HL-60/S4 (cell line): Measurements from ENCODE around the gene TNFAIP1.
"Not testable (repeated sequence)": the region's sequence is repeated elsewhere in the genome, so short reads cannot be mapped to it uniquely, and the experiment has no call there.

Source experiments
- in situ Hi-C: fragments of 300-500 bp; cut with MboI; formaldehyde crosslinking; loops from 2 replicates; pipeline ENCODE4 v1.14.3; 2022; ENCODE audit warnings: low sequenced_read_pairs

The TNFAIP1 gene, protein sequence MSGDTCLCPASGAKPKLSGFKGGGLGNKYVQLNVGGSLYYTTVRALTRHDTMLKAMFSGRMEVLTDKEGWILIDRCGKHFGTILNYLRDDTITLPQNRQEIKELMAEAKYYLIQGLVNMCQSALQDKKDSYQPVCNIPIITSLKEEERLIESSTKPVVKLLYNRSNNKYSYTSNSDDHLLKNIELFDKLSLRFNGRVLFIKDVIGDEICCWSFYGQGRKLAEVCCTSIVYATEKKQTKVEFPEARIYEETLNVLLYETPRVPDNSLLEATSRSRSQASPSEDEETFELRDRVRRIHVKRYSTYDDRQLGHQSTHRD

DNA sequence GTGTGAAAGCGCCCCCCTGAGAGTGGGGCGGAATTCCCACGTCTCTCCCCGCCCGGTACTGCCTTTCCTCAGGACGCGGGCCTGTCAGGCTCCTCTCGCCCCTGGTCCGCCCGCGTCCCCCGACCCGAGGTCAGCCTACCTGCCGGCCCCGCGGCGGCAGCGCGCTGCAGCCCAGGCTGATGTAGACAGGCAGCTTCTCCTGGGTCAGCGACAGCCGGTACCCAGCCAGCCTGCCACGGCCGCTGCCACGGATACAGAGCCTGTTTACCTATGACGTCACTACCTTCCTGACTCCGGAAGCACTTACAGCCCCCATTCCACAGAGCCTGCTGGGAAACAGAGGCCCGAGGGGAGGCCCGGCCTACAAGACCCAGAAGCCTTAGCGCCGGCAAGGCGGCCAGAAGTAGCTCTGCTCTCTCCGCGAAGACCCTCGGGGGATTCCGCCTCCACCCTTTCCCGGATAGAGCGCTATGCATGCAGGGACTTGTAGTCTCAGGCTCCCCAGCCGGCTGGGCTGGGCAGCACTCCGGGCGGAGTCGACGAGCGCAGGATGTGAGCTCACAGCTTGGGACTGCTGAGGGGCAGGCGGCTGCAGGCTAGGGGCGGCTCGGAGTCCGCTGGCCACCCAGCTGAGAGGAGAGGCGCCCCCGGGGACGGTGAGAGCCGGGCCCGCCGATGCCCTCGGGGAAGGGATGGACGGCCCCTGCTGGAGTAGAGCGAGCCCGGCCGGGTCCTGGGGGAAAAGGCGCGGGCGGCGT lies at the start of gene TNFAIP1, which contains the start of gene IFT20:
TNFAIP1 (plus strand) TSS at position 561 of the 758 bp plus-strand sequence. CDS start 3,761 bp downstream, outside the sequence.
IFT20 (minus strand) TSS at position 272 of the 758 bp plus-strand sequence. CDS start 3,487 bp downstream, outside the sequence.
- in situ Hi-C loops = no loop called here

DNA sequence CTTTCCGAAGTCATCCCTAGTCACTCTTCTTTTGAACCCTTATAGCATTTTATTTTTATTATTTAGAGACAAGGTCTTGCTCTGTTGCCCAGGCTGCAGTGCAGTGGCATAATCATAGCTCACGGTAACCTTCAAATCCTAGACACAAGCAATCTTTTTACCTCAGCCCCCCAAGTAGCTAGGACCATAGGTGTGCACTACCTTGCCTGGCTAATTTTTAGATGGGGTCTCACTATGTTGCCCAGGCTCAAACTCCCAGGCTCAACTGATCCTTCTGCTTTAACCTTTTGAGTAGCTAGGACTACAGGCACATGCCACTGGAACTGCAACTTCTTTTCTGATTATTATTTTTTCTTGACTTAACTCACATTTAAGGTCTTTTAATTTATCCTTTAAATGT lies 49.6 kb upstream of the TNFAIP1 start:
- in situ Hi-C loops = no loop called here

DNA sequence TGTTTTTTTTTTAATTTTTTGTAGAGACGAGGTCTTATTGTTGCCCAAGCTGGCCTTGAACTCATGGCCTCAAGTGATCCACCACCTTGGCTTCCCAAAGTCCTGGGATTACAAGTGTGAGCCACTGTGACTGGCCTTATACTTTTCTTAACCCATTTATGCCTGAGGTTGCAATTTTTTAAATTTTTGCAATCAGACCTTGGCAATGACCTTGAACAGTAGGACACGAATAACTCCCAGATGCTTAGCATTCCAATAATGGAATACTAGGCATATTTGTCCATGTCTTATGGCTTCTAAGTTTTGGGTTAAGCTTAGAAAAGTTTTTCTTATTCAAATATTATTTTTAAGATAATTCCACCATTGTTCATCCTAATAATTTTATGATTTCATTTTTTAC lies 44.9 kb upstream of the TNFAIP1 start:
- in situ Hi-C loops = no loop called here

DNA sequence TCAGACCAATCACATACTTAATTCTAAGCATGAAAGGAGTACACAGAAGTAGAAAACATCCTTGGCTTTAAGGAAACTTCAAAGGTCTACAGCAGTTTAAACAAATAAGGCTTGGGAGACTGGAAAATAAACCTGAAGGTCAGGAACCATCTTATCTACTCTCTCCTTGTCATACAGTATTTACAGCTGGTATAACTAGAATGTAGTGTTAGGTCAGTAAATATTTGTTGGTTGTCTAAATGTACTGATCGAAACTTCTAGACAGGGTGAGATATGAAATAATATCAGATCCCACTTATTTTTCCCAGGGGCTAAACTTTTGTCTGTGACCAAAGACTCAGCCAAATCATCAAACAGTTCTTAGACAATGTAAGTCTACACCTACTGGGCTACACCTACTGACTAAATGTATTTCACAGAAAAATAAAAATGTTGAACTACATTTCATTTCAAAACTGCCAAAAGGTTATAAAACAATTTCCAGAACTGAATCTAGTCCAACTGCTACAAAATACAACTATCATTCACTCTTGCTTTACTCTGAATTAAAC lies 43.7 kb upstream of the TNFAIP1 start:
- in situ Hi-C loops = no loop called here

DNA sequence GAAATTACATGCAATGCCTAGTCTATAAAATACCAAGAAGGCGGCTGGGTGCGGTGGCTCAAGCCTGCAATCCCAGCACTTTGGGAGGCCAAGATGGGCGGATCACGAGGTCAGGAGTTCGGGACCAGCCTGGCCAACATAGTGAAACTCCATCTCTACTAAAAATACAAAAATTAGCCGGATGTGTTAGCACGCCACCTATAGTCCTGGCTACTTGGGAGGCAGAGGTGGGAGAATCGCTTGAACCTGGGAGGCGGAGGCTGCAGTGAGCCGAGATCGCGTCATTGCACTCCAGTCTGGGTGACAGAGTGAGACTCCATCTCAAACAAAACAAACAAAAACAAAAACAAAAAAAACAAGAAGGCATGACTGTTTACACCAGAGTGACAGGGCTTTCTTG lies 42.7 kb upstream of the TNFAIP1 start:
- in situ Hi-C loops = not testable (repeated sequence)

DNA sequence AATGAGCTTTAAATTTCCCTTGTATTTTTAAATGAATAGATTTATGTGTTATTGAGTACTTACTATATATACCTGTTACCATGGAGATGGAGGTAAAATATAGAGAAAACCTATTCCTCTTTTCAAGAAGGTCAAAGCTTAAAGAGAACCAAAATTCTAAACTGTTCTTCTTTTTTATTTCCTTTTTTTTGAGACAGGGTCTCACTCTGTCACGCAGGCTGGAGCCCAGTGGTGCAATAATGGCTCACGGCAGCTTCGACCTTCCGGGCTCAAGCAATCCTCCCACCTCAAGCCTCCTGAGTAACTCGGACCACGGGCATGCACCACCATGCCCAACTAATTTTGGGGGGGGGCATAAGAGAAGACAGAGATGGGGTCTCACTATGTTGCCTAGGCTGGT lies 41.6 kb upstream of the TNFAIP1 start:
- in situ Hi-C loops = no loop called here

DNA sequence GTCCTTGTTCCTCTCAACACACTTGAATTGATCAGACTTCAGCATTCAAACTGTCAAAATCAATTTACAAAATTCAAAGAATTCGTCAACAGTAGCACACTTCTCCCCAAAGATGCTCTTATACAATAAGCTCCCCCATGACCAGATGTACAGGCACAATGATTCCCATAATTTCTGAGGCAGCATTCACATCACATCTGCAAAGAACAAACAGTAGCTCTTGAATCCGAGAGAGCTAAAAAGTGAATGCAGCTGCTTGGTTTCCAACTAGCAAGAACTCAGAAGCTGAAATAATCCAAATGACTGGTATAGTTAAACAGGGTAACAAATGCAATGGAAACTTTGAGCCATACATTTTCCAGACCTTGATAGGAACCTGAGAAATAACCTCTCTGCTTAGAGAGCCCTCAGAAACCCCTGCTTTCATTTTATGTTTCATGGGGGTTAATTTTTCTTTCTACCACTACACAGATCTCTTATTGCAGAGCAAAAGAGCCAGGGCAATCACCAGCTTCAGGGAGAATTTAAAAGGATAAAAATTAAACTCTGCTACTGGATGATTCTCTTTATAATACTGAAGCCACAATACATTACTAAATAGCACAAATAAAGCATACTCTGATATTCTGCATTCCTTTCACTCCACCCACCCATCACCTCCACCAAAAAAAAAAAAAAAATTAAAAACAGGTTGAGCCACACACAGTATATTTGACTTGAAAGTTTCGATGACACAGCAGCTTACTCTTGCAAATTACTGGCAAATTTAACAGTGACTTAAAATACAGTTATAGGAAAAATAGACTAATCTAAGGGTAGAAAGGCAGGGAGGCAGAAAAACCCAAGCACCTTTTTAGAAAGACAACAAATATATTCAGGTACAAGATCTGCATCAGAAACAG lies 39.6 kb upstream of the TNFAIP1 start:
- in situ Hi-C loops = no loop called here

DNA sequence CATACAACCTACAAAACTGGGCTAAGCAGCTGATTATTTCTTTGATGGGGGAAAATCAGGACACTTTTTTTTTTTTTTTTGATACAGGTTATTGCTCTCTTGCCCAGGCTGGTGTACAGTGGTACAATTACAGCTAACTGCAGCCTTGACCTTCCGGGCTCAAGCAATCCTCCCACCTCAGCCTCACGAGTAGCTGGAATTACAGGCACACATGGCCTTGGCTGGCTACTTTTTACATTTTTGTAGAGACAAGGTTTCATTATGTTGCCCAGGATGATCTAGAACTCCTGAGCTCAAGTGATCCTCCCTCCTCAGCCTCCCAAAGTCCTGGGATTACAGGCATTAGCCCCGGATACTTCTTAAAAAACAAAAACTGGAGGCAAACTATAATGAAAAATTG lies 37.1 kb upstream of the TNFAIP1 start:
- in situ Hi-C loops = no loop called here

DNA sequence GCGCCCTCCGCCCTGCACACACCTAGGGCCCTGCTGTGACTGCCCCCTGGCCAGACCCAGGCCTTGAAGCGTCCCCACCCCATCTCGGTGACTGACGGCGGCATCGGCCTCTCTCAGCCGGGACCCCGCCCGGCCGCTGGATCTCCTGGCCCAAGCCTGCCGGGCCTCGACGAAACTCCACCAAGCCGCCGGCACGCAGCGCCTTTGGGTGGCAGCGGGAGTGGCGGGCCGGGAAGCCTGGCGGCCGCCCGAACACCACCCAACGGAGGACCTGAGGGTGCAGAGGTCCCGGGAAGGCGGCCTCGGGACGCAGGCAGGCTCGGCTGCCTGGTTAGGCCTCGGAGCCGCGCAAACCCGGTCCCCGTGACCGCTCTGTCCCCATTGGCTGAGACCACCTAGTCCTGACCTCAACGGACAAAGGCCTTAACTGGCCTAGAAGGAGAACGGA lies 28.6 kb upstream of the TNFAIP1 start:
- in situ Hi-C loops = no loop called here

DNA sequence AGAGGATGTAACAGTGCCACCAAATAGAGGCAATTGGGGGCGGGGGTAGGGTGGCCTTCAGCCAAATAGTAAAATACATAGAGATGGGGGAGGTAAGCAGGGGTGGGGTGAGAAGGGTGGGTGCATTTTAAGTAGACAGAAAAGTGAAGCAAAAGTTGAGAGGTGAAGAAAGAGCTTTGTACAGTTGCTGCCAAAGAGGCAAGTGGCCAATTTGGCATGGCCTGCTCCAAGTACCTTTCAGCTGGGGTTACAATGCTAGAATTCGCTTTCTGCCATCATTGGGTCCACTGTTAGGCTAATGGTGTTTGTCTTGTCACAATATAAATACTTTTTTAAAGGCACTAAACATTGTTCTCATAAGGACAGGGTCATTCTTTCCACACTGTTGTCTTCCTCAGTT lies 21.7 kb upstream of the TNFAIP1 start:
- in situ Hi-C loops = no loop called here

DNA sequence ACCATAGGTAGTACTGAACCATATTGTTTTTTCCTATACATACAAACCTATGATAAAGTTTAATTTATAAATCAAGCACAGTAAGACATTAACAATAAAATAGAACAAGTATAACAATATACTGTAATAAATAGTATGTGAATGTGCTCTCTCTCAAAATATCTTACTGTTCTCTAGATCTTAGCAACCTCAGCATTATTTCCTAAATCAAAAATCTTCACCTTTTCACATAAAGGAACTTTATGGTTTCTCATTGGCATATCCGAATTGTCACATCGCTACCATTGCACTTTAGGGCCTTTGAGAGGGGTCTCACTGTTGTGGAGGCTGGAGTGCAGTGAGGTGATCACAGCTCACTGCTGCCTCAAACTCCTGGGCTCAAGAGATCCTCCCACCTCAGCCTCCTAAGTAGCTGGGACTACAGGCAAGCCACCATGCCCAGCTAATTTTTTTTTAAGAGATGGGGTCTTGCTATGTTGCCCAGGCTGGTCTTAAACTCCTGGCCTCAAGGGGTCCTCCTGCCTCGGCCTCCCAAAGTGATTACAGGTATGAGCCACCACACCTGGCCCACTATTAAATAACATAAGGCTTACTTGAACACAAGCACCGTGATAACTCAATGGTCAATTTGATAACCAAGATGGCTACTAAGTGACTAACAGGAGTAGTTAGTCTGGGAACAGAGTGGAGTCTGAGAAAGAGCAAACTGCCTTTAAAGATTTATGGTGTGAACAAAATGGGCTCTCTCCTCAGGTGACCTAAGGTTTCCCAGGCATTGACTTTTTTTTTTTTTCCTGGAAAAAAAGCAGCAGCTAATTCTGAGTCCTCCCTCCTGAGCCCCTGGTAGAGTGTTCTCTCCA lies 19.5 kb upstream of the TNFAIP1 start:
- in situ Hi-C loops = no loop called here

DNA sequence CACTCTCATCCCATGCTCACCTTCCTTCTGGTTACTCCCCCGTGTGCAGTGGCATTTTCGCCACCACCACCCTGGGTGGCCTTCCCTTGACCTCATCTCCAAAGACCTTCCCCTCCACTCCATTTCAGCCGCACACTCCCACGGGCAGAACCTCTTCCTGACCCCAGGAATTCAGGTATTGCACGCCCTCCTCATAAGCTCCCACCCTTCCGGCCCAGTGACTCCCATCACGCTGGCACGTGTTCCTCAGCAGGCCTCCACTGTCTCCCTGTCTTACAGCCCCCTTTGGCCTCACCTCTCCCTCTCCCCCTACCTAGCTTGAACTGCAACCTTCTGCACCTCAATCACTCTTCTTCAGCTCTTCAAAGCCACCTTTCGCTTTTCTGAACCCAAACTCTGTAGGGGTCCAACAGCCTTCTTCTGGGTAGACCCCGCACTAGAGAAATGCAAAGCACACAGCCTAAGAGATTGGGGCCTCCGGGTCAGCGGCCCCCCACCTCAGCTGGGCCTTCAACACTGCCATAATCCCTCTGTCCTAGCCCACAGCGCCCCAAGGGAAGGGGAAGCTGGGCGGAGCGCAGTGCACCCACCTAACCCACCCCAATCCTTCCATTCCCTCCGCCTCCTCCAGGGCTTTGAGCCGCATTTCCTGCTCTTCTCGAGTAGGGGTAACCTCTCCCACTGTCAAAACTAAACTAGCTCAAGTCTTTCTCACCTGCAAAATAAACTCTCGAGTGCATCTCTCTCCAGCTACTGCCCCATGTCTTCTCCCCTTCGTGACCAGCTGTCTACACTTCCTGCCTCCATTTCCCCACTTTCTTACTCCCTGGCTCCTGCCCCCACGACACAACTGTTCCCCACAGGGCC lies 18.2 kb upstream of the TNFAIP1 start:
- in situ Hi-C loops = no loop called here

DNA sequence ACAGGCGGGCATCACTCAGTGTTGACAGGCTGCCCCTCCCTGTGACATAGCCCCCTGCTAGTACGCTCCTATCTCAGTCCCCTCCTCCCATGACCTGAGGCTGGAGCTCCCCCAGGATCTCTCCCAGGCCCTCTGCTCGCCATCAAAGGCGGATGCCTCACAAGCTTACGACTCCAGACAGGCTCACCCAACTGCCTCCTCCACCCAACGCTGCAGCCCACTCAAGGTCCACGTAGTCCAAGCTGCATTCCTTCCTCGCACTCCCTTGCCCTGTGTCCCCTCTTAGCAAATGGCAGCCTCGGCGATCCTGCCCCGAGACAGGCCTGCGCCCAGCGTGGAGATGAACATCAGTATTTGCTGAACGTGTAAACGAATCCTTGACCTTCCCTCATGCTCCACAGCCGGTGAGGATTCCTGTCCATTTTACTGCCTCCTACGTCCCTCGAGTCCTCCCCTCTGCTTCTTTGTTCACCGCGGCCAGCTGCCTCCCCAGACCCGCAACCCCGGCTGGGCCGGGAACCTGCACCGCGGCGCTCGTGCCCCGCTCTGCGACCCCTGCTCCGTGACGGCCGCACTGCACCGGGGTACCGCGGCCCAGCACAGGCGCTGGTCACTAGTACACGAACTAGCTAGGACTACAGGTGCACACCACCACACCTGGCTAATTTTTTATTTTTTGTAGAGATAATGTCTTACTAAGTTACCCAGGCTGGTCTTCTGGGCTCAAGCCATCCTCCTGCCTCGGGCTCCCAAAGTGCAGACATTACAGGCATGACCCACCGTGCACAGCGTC lies 17.4 kb upstream of the TNFAIP1 start:
- in situ Hi-C loops = no loop called here

DNA sequence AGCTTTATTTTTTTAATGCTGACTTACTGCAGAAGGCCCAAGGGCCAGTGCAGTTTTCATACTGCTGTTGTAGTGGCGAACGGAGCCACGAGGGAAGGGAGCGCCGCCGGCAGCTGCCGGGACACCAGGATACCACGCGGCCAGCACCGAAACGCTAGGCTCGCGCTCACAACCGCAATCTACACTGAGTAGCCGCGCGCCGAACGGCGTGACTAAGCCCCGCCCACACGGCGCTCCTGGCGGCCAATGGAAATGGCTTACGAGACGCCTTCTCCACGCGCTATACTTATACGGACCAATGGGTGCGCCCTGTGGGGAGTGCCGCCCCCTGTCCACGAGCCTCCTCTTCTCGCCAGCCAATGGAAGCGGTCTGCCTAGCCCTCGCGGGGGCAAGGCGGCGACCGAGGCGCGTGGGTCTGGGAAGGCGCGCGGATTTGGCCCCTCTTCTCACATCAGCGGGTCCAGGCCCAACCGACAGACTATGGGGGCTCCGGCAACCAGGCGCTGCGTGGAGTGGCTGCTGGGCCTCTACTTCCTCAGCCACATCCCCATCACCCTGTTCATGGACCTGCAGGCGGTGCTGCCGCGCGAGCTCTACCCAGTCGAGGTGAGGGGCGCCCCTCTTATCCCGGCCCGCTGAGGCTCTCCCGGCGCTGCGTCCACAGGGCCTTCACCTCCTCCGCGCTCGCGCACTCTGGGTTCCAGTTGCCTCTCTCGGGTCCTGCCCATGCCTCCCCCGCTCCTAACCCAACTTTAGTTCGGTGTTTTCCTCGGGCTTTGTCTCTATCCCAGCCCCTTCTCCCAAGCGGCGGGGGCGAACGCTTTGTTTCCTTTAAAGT lies 16.6 kb upstream of the TNFAIP1 start, which contains the start of gene TMEM97:
TMEM97 (plus strand) TSS at position 442 of the 839 bp plus-strand sequence; CDS start at position 482, 40 bp downstream.
- in situ Hi-C loops = no loop called here

DNA sequence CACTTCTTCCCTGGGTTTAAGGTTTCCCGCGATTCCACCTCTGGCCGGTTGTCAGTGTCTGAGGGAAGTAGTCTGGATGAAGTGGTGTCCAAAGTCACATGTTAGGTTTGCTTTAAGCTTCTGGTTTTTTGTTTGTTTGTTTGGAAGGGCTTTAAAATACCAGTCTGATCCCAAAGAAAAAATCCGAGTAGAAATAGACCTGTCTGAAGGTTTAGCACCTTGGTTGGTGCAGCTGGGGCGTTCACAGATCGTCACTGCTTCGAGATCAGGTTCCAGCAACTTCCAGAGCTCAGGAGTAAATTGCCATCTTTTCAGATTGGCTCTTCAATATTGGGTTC lies 16.0 kb upstream of the TNFAIP1 start:
- in situ Hi-C loops = no loop called here

DNA sequence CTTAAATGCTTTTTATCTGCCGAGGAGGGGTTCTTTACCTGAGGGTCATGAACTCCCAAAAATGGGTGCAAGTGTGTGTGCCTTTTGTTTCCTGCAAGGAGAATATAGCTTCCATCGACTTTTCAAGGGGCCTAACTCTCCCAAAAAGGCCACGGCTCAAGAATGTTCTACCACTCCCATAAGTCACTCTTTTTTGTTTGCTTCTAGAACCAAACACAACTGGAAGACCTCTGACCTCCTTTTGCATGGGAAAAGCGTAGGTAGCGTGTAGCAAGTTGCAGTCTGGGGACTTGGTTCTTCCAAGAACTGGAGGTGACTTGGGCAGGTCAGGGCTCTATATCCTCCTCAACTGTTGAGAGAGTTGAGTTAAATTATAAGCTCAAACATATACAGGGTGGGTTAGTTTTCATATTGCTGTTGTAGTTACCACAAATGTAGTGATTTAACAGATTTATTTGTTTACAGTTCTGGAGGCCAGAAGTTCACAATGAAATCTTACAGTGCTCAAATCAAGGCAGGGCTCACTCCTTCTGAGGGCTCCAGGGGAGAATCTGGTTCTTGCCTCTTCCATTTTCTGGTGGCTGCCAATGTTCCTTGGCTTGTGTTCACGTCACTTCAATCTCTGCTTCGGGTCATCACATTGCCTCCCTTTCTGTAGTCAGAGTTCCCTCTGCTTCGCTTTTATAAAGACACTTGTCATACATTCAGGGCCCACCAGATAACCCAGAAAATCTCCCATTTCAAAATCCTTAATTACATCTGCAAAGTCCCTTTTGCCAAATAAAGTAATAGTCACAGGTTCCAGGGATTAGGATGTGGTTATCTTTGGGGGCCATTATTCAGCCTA lies 15.1 kb upstream of the TNFAIP1 start:
- in situ Hi-C loops = no loop called here
